Transverse colon (tissue), 4 donors: ENCODE results near the gene MAST4.

ENCODE experiments used
- CTCF ChIP-seq, 5 experiments: fragments of 200-600 bp in 3 of 5; fragments of 450-650 bp in 2 of 5; sonication (generic) in 3 of 5; IDR thresholded peaks; 1 replicate in 2 of 5; 2 replicates in 3 of 5; pipeline ENCODE4 v1.5.1; 2016 to 2017; ENCODE audit warnings: antibody characterized with exemption in 5 of 5, inconsistent platforms in 3 of 5, mild to moderate bottlenecking in 2 of 5, moderate library complexity in 1 of 5
- POLR2AphosphoS5 ChIP-seq, 3 donors: sonication (generic); formaldehyde crosslinking; IDR thresholded peaks; one replicate each; pipeline ENCODE4 v1.6.1; 2016; ENCODE audit warnings: antibody characterized with exemption in 3 of 3

GRCh38 chr5:66826696-66827095 is 230.5 kb downstream of the MAST4 start:
- TF ChIP-seq CTCF (IDR thresholded peaks at IDR 0.05) (no peak), POLR2AphosphoS5 (IDR thresholded peaks at IDR 0.05) (no peak)
